Panc1 (cell line): ENCODE results near the gene SIAH1. TPM values are rescaled to one million over a fixed set of nuclear protein-coding genes. Genes with fewer than 3 reads are reported as not detected.

ENCODE experiments used
- ATAC-seq: fragments of 200-7000 bp; cut with Tn5 transposase; 2 replicates; pipeline ENCODE4 v1.9.1; 2020; ENCODE audit warnings: mild to moderate bottlenecking, moderate library complexity
- BruUV-seq: library from RNA; stranded (reverse); fragments of 400-500 nt; replicated peaks from 2 replicates; lab custom pipeline; 2021; lab: Mats Ljungman, UMichigan
- CTCF ChIA-PET: fragments of 300-600 bp; sonication (Branson Sonifier 250); formaldehyde crosslinking; loops from one replicate; lab custom pipeline; 2022; ENCODE audit warnings: antibody characterized with exemption; lab: Charles Lee
- POLR2A ChIA-PET: fragments of 300-600 bp; sonication (Branson Sonifier 250); formaldehyde crosslinking; loops from one replicate; lab custom pipeline; 2022; ENCODE audit warnings: antibody characterized with exemption; lab: Charles Lee
- DNase-seq: peaks from one replicate; pipeline ENCODE4 v3.0.0-alpha.2; 2010; ENCODE audit warnings: low read depth, low spot score
- H3K27ac ChIP-seq: 2 replicates; pipeline ENCODE4 v1.5.1; 2011; ENCODE audit warnings: mild to moderate bottlenecking, low read length, inconsistent platforms
- H3K27me3 ChIP-seq: fragments of 200-500 bp; sonication (Bioruptor generic); 2 replicates; pipeline ENCODE4 v1.6.0; 2014; ENCODE audit warnings: low read length, inconsistent platforms; ENCODE audit not compliant: control insufficient read depth, insufficient read depth
- H3K36me3 ChIP-seq: fragments of 200-500 bp; sonication (Bioruptor generic); 2 replicates; pipeline ENCODE4 v1.5.1; 2014; ENCODE audit warnings: inconsistent platforms, mild to moderate bottlenecking, low read length, moderate library complexity; ENCODE audit not compliant: control insufficient read depth, insufficient read depth
- H3K4me1 ChIP-seq: 2 replicates; pipeline ENCODE4 v1.5.1; 2011; ENCODE audit warnings: inconsistent platforms, mild to moderate bottlenecking, low read length, moderate library complexity; ENCODE audit not compliant: control insufficient read depth, insufficient read depth
- H3K4me3 ChIP-seq, 2 experiments: 2 replicates each; pipeline ENCODE4 v1.5.1; 2011 to 2012; ENCODE audit warnings: low read depth in 2 of 2, low read length in 2 of 2, mild to moderate bottlenecking in 2 of 2, inconsistent platforms in 1 of 2, moderate library complexity in 1 of 2
- H3K9me3 ChIP-seq: fragments of 200-500 bp; sonication (Bioruptor generic); 2 replicates; pipeline ENCODE4 v1.5.1; 2014; ENCODE audit warnings: low read depth, mild to moderate bottlenecking, inconsistent platforms, low read length, moderate library complexity; ENCODE audit not compliant: control insufficient read depth, insufficient read depth
- POLR2AphosphoS5 ChIP-seq: IDR thresholded peaks from 2 replicates; pipeline ENCODE4 v1.6.1; 2012; ENCODE audit warnings: mild to moderate bottlenecking, low read depth, low read length, moderate library complexity
- SIN3A ChIP-seq: IDR thresholded peaks from 2 replicates; pipeline ENCODE4 v1.6.1; 2012; ENCODE audit warnings: low read depth, mild to moderate bottlenecking, low read length, moderate library complexity, borderline replicate concordance; ENCODE audit not compliant: insufficient read depth
- TCF7L2 ChIP-seq: IDR thresholded peaks from 2 replicates; pipeline ENCODE4 v1.6.1; 2011; ENCODE audit warnings: mild to moderate bottlenecking, low read depth, low read length, inconsistent platforms
- in situ Hi-C: cut with HindIII; loops from 2 replicates; pipeline ENCODE4 v1.10.0; 2016; ENCODE audit warnings: low sequenced_read_pairs, low pct_unique_long_range_greater_than_20kb
- intact Hi-C: fragments of 100-400 bp; cut with micrococcal nuclease; formaldehyde crosslinking; loops from one replicate; pipeline ENCODE4 v1.10.0; 2022; ENCODE audit not compliant: unreplicated experiment
- total RNA-seq: library from RNA; stranded (reverse); gene quantifications from one replicate; pipeline ENCODE4 v1.2.1, GENCODE V29; 2021; ENCODE audit not compliant: unreplicated experiment
- TF ChIP-seq, protein P1 (sequence below): fragments of 450-650 bp; IDR thresholded peaks from 2 replicates; pipeline ENCODE4 v1.5.1; 2017; ENCODE audit warnings: mild to moderate bottlenecking
- TF ChIP-seq, protein P2 (sequence below), 2 experiments: IDR thresholded peaks; 2 replicates each; pipeline ENCODE4 v1.6.1; 2011 to 2012; ENCODE audit warnings: low read depth in 2 of 2, control low read depth in 1 of 2, low read length in 1 of 2, mild to moderate bottlenecking in 1 of 2, moderate library complexity in 1 of 2; ENCODE audit not compliant: insufficient read depth in 1 of 2

SIAH1 gene
- total RNA-seq, 1 experiment from 2014 or later = 18.8 TPM

DNA sequence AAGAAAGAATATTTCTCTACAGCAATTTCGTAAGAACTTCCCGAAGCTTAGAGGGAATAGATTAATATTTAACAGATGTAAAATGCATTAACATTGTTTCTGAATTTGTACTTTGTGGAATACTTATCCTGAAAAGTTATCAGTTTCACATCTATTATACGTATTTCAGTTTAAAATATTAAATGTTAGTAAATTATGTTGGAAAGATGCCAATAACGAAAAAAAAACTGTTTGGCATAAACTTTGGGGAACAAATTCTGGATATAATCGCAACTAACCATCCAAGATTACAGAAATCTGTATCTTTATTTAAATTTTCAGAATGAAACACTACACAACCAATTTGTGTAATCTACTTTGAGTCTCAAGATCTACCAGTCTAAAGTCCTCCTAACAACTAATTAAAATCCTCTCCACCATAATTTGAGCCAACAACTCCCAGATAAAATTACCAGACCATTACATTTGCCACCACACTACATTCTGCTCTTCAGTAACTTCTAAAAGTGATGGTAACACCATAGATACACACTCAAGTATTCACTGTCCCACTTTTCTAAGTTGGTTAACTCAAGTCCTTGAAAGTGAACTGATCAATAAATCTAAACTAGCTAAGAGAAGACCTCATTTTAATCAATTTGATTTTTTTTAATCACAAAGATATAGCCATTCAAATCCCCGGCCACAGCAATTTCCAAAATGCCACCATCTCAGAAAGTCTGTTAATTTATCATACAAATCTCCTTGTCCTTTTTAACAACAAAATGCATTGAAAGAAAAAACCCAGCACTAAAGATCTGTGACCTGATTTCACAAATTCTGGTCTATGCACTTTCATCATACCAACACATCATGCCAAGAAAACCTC, 2.0 kb downstream of the SIAH1 start:
- Histone ChIP-seq H3K9me3 (no peaks in the 10 kb centered on the region), H3K27ac (peak overlapping the region; percentile 91), H3K4me1 (peaks cover 14% of the 10 kb centered on the region), H3K4me3 (peak overlapping the region; percentile 87 to 90), H3K36me3 (no peaks in the 10 kb centered on the region; the same call in none of the 2 replicates), H3K27me3 (no peaks in the 10 kb centered on the region)
- BruUV-seq = no TSS peak
- CTCF ChIA-PET = no interaction called here
- POLR2A ChIA-PET = interaction anchor here (0.6 kb wide), 1 partner anchor 12 kb away, joined by 6 read pairs; no protein-coding TSS in a partner anchor
- intact Hi-C loops (no loop called here), in situ Hi-C loops (no loop called here)
- ATAC-seq (no peak), DNase-seq (no peak)
- TF ChIP-seq, protein P1, sequence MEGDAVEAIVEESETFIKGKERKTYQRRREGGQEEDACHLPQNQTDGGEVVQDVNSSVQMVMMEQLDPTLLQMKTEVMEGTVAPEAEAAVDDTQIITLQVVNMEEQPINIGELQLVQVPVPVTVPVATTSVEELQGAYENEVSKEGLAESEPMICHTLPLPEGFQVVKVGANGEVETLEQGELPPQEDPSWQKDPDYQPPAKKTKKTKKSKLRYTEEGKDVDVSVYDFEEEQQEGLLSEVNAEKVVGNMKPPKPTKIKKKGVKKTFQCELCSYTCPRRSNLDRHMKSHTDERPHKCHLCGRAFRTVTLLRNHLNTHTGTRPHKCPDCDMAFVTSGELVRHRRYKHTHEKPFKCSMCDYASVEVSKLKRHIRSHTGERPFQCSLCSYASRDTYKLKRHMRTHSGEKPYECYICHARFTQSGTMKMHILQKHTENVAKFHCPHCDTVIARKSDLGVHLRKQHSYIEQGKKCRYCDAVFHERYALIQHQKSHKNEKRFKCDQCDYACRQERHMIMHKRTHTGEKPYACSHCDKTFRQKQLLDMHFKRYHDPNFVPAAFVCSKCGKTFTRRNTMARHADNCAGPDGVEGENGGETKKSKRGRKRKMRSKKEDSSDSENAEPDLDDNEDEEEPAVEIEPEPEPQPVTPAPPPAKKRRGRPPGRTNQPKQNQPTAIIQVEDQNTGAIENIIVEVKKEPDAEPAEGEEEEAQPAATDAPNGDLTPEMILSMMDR = no peak
- TF ChIP-seq, protein P2, sequence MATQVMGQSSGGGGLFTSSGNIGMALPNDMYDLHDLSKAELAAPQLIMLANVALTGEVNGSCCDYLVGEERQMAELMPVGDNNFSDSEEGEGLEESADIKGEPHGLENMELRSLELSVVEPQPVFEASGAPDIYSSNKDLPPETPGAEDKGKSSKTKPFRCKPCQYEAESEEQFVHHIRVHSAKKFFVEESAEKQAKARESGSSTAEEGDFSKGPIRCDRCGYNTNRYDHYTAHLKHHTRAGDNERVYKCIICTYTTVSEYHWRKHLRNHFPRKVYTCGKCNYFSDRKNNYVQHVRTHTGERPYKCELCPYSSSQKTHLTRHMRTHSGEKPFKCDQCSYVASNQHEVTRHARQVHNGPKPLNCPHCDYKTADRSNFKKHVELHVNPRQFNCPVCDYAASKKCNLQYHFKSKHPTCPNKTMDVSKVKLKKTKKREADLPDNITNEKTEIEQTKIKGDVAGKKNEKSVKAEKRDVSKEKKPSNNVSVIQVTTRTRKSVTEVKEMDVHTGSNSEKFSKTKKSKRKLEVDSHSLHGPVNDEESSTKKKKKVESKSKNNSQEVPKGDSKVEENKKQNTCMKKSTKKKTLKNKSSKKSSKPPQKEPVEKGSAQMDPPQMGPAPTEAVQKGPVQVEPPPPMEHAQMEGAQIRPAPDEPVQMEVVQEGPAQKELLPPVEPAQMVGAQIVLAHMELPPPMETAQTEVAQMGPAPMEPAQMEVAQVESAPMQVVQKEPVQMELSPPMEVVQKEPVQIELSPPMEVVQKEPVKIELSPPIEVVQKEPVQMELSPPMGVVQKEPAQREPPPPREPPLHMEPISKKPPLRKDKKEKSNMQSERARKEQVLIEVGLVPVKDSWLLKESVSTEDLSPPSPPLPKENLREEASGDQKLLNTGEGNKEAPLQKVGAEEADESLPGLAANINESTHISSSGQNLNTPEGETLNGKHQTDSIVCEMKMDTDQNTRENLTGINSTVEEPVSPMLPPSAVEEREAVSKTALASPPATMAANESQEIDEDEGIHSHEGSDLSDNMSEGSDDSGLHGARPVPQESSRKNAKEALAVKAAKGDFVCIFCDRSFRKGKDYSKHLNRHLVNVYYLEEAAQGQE (IDR thresholded peaks at IDR 0.05; ENCODE audit: insufficient read depth in 1 of 2, low read depth in 2 of 2, low read length in 1 of 2) = no peak
- 0 out of 2 replicates have a peak, but pooled peaks have one; percentile 14 for TF ChIP-seq TCF7L2
- no peak for TF ChIP-seq SIN3A
- no peak for TF ChIP-seq POLR2AphosphoS5

DNA sequence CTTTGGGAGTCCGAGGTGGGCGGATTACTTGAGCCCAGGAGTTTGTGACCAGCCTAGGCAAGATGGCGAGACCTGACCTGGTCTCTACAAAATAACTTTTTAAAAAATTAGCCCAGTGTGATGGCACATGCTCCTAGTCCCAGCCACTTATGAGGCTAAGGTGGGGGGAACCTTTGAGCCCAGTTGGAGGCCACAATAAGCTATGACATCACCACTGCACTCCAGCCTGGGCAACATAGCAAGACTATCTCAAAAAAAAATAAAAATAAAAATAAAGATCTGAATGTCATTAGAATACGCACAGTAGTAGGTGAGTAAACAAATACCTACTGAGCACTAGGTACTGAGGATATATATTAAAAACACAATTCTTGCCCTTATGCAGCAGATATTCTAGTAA, 3.1 kb downstream of the SIAH1 start:
- TF ChIP-seq, protein P1 = no peak
- no peak for TF ChIP-seq TCF7L2
- TF ChIP-seq SIN3A = no peak
- no peak for TF ChIP-seq POLR2AphosphoS5
- TF ChIP-seq, protein P2 (IDR thresholded peaks at IDR 0.05; ENCODE audit: insufficient read depth in 1 of 2, low read depth in 2 of 2, low read length in 1 of 2) = no peak
- CTCF ChIA-PET = no interaction called here
- Histone ChIP-seq H3K27me3 (no peaks in the 10 kb centered on the region), H3K4me3 (no peak overlapping the region), H3K27ac (no peak overlapping the region), H3K36me3 (no peaks in the 10 kb centered on the region; the same call in none of the 2 replicates), H3K4me1 (peaks cover 14% of the 10 kb centered on the region), H3K9me3 (no peaks in the 10 kb centered on the region)
- no TSS peak for BruUV-seq
- DNase-seq (no peak), ATAC-seq (no peak)
- intact Hi-C loops (no loop called here), in situ Hi-C loops (no loop called here)
- POLR2A ChIA-PET = interaction anchor here (0.6 kb wide), 1 partner anchor 11 kb away, joined by 6 read pairs; no protein-coding TSS in a partner anchor
